Measurements from ENCODE around the gene CHMP5. TPM values are rescaled to one million over a fixed set of nuclear protein-coding genes. Genes with fewer than 3 reads are reported as not detected.
A peak's percentile ranks its signal among the peaks of the same experiment; 100 is the strongest.

CHMP5 gene
- total RNA-seq, 1 donor from 2014 or later, result 76.7 TPM

GRCh38 chr9:33320230-33320567 lies 55.4 kb downstream of the CHMP5 start:
- H3K4me3 ChIP-seq (ENCODE audit: low read depth, low read length), result no peak overlapping the region
- no peak for TF ChIP-seq CTCF (conservative IDR thresholded peaks at IDR 0.05; ENCODE audit: low read depth, low read length)
- DNase-seq (ENCODE audit: low read depth), result no peak

- no peak for TF ChIP-seq CTCF (conservative IDR thresholded peaks at IDR 0.05; ENCODE audit: low read depth, low read length)
- peak; percentile 65 for DNase-seq (ENCODE audit: low read depth)
- H3K4me3 ChIP-seq (ENCODE audit: low read depth, low read length), result no peak overlapping the region
Measured at GRCh38 chr9:33320568-33321261, 55.9 kb downstream of the CHMP5 start.

GRCh38 chr9:33329117-33329563 lies 64.3 kb downstream of the CHMP5 start:
- no peak for TF ChIP-seq CTCF (conservative IDR thresholded peaks at IDR 0.05; ENCODE audit: low read depth, low read length)
- no peak overlapping the region for H3K4me3 ChIP-seq (ENCODE audit: low read depth, low read length)
- peak; percentile 100 for DNase-seq (ENCODE audit: low read depth)

GRCh38 chr9:33329979-33330378 lies 65.1 kb downstream of the CHMP5 start:
- TF ChIP-seq CTCF (conservative IDR thresholded peaks at IDR 0.05; ENCODE audit: low read depth, low read length), result no peak
- H3K4me3 ChIP-seq (ENCODE audit: low read depth, low read length), result no peak overlapping the region
- no peak for DNase-seq (ENCODE audit: low read depth)

- H3K4me3 ChIP-seq (ENCODE audit: low read depth, low read length), result no peak overlapping the region
- no peak for TF ChIP-seq CTCF (conservative IDR thresholded peaks at IDR 0.05; ENCODE audit: low read depth, low read length)
- no peak for DNase-seq (ENCODE audit: low read depth)
Measured at GRCh38 chr9:33331377-33331891, 66.6 kb downstream of the CHMP5 start.

Other genes starting within 250 kb of the CHMP5 start
- 149 and 227 TPM in 2 replicates for gene DNAJA1, start 239.8 kb upstream of the CHMP5 start, total RNA-seq
- 14.4 and 17.9 TPM in 2 replicates for gene SMU1, start 188.4 kb upstream of the CHMP5 start, total RNA-seq
- gene B4GALT1, start 97.7 kb upstream of the CHMP5 start, total RNA-seq, result 44.5 and 60.7 TPM in 2 replicates
- gene SPINK4, start 24.9 kb upstream of the CHMP5 start, total RNA-seq, result not detected in 2 replicates
- gene BAG1, start 341 bp upstream of the CHMP5 start, total RNA-seq, result 33.7 and 38.5 TPM in 2 replicates
- 14.2 and 15.6 TPM in 2 replicates for gene NFX1, start 25.5 kb downstream of the CHMP5 start, total RNA-seq
- gene AQP7, start 137.5 kb downstream of the CHMP5 start, total RNA-seq, result not detected in 2 replicates
- 0.65 and 5.4 TPM in 2 replicates for gene AQP3, start 182.5 kb downstream of the CHMP5 start, total RNA-seq
- 19.3 and 45.4 TPM in 2 replicates for gene NOL6, start 208.9 kb downstream of the CHMP5 start, total RNA-seq

Data from epithelial cell of proximal tubule (primary cell).